Immature natural killer cell (primary cell): ENCODE measurements around the gene M1AP. TPM values are rescaled to one million over a fixed set of nuclear protein-coding genes. Genes with fewer than 3 reads are reported as not detected.

Experiments
- DNase-seq, 3 donors: peaks; one replicate each; pipeline ENCODE4 v3.0.0; 2022; ENCODE audit warnings: mixed read lengths in 1 of 3
- H3K27ac Mint-ChIP-seq, 6 donors: one replicate each; pipeline ENCODE4 v1.8.0; 2020; ENCODE audit warnings: mixed read lengths in 6 of 6, mild to moderate bottlenecking in 5 of 6, inconsistent platforms in 4 of 6, moderate library complexity in 3 of 6
- H3K27me3 Mint-ChIP-seq, 3 donors: one replicate each; pipeline ENCODE4 v1.8.0; 2020 to 2021; ENCODE audit warnings: low read depth in 3 of 3, mild to moderate bottlenecking in 3 of 3, mixed read lengths in 3 of 3, moderate library complexity in 3 of 3, inconsistent platforms in 1 of 3
- H3K36me3 Mint-ChIP-seq, 3 donors: one replicate each; pipeline ENCODE4 v1.8.0; 2020; ENCODE audit warnings: mixed read lengths in 3 of 3, inconsistent platforms in 2 of 3, mild to moderate bottlenecking in 2 of 3
- H3K4me1 Mint-ChIP-seq, 2 donors: one replicate each; pipeline ENCODE4 v1.8.0; 2020; ENCODE audit warnings: inconsistent platforms in 2 of 2, mild to moderate bottlenecking in 2 of 2, mixed read lengths in 2 of 2, moderate library complexity in 1 of 2
- H3K4me3 Mint-ChIP-seq, 5 donors: one replicate each; pipeline ENCODE4 v1.8.0; 2020; ENCODE audit warnings: mild to moderate bottlenecking in 5 of 5, mixed read lengths in 5 of 5, inconsistent platforms in 3 of 5, moderate library complexity in 3 of 5
- H3K9me3 Mint-ChIP-seq, 6 donors: one replicate each; pipeline ENCODE4 v1.8.0; 2020; ENCODE audit warnings: mild to moderate bottlenecking in 6 of 6, mixed read lengths in 6 of 6, inconsistent platforms in 4 of 6, moderate library complexity in 3 of 6
- polyA plus RNA-seq, 3 donors: library from polyadenylated mRNA; unstranded; fragments of 300-500 nt; fragmentation: Illumina TruSeq; gene quantifications; one replicate each; pipeline ENCODE4 v1.2.3, GENCODE V29; 2021

The M1AP gene
- polyA plus RNA-seq, 3 donors from 2014 or later: not detected

- peaks cover 3 to 6% (median 5%) of the 10 kb centered on the region in 3 donors for H3K36me3 Mint-ChIP-seq
- H3K4me3 Mint-ChIP-seq: no peak overlapping the region
These were observed 137.9 kb downstream of the M1AP start for GRCh38 chr2:74510272-74510671.

GRCh38 chr2:74507926-74508520, 140.1 kb downstream of the M1AP start:
- Mint-ChIP-seq H3K9me3 (no peaks in the 10 kb centered on the region), H3K27me3 (peaks cover 24 to 38% (median 30%) of the 10 kb centered on the region in 3 donors), H3K27ac (peak overlapping the region; percentile 99 to 100 (median 100)), H3K36me3 (peaks cover 5 to 16% (median 13%) of the 10 kb centered on the region in 3 donors), H3K4me1 (peaks cover 50 to 52% of the 10 kb centered on the region in 2 donors), H3K4me3 (peak overlapping the region; percentile 98 to 100 (median 99))
- DNase-seq: no peak

More at GRCh38 chr2:74510272-74510671, 137.9 kb downstream of the M1AP start:
- H3K4me1 Mint-ChIP-seq: peaks cover 30 to 37% of the 10 kb centered on the region in 2 donors
- DNase-seq: no peak
- H3K9me3 Mint-ChIP-seq: peaks cover 0 to 2% (median 0%) of the 10 kb centered on the region in 6 donors
- peaks cover 27 to 41% (median 29%) of the 10 kb centered on the region in 3 donors for H3K27me3 Mint-ChIP-seq
- H3K27ac Mint-ChIP-seq: no peak overlapping the region

Other genes starting within 250 kb of the M1AP start
- gene C2orf81, start 226.7 kb downstream of the M1AP start, polyA plus RNA-seq: 1 to 10 TPM in 2 of 3 donors, not detected in 1; 1.6 TPM
- gene WDR54, start 226.6 kb downstream of the M1AP start, polyA plus RNA-seq: 10 to 100 TPM; 38.0 to 94.8 (median 47.7) TPM
- gene RTKN, start 206.4 kb downstream of the M1AP start, polyA plus RNA-seq: 10 to 100 TPM in 1 of 3 donors, 1 to 10 TPM in 2; 5.8 to 10.8 (median 8.4) TPM
- 10 to 100 TPM in 1 of 3 donors, 1 to 10 TPM in 2; 3.9 to 11.1 (median 9.3) TPM for gene INO80B, start 193.2 kb downstream of the M1AP start, polyA plus RNA-seq
- 10 to 100 TPM; 45.6 to 56.1 (median 54.0) TPM for gene WBP1, start 189.9 kb downstream of the M1AP start, polyA plus RNA-seq
- 10 to 100 TPM; 45.1 to 73.5 (median 46.7) TPM for gene MOGS, start 182.9 kb downstream of the M1AP start, polyA plus RNA-seq
- 100 to 1,000 TPM in 2 of 3 donors, 10 to 100 TPM in 1; 83.8 to 152 (median 119) TPM for gene MRPL53, start 175.7 kb downstream of the M1AP start, polyA plus RNA-seq
- gene CCDC142, start 165.3 kb downstream of the M1AP start, polyA plus RNA-seq: 10 to 100 TPM in 1 of 3 donors, 1 to 10 TPM in 2; 4.1 to 16.6 (median 4.4) TPM
- gene TTC31, start 165.2 kb downstream of the M1AP start, polyA plus RNA-seq: 10 to 100 TPM; 15.9 to 35.1 (median 31.9) TPM
- gene LBX2, start 148.7 kb downstream of the M1AP start, polyA plus RNA-seq: not detected
- 10 to 100 TPM; 18.8 to 22.8 (median 19.5) TPM for gene PCGF1, start 140.6 kb downstream of the M1AP start, polyA plus RNA-seq
- not detected for gene TLX2, start 133.9 kb downstream of the M1AP start, polyA plus RNA-seq
- gene DQX1, start 122.1 kb downstream of the M1AP start, polyA plus RNA-seq: not detected
- 100 to 1,000 TPM; 107 to 126 (median 118) TPM for gene AUP1, start 118.6 kb downstream of the M1AP start, polyA plus RNA-seq
- 10 to 100 TPM; 26.5 to 27.2 (median 27.0) TPM for gene HTRA2, start 118.4 kb downstream of the M1AP start, polyA plus RNA-seq
- under 1 TPM in 2 of 3 donors, not detected in 1; 0.19 to 0.22 TPM for gene LOXL3, start 94.4 kb downstream of the M1AP start, polyA plus RNA-seq
- gene DOK1, start 93.6 kb downstream of the M1AP start, polyA plus RNA-seq: 10 to 100 TPM; 18.4 to 42.7 (median 28.4) TPM
- gene SEMA4F, start 5.9 kb upstream of the M1AP start, polyA plus RNA-seq: 1 to 10 TPM; 3.7 to 9.5 (median 6.7) TPM
- gene HK2, start 185.8 kb upstream of the M1AP start, polyA plus RNA-seq: under 1 TPM; 0.04 to 0.77 (median 0.19) TPM